Body of pancreas (tissue), 4 donors: Measurements from ENCODE around the gene EMILIN2. TPM values are rescaled to one million over a fixed set of nuclear protein-coding genes. Genes with fewer than 3 reads are reported as not detected.

Experiments
- ATAC-seq: fragments of 150-250 bp; one replicate; pipeline ENCODE4 v1.9.1; 2016
- DNase-seq, 4 donors: peaks; one replicate each; pipeline ENCODE4 v3.0.0-alpha.2; 2019
- H3K27ac ChIP-seq, 4 donors: fragments of 200-600 bp; sonication (generic); 1 replicate in 3 of 4; 2 replicates in 1 of 4; pipeline versions ENCODE4 v1.5.1 to v1.6.1; 2016 to 2019; ENCODE audit warnings: mild to moderate bottlenecking in 1 of 4, mixed read lengths in 1 of 4, moderate library complexity in 1 of 4
- H3K27me3 ChIP-seq, 2 donors: fragments of 200-600 bp; sonication (generic); one replicate each; pipeline ENCODE4 v1.6.0; 2016; ENCODE audit warnings: mild to moderate bottlenecking in 1 of 2
- H3K36me3 ChIP-seq, 2 donors: fragments of 200-600 bp; sonication (generic); replicated peaks in 1 of 2; 2 replicates each; pipeline ENCODE4 v1.5.1; 2016; ENCODE audit warnings: low read depth in 2 of 2; ENCODE audit not compliant: insufficient read depth in 1 of 2
- H3K4me1 ChIP-seq: fragments of 200-600 bp; sonication (generic); one replicate; pipeline ENCODE4 v1.6.0; 2016
- H3K4me3 ChIP-seq, 2 donors: fragments of 200-600 bp; sonication (generic); 1 replicate in 1 of 2; 2 replicates in 1 of 2; pipeline ENCODE4 v1.5.1; 2016 to 2019
- H3K9me3 ChIP-seq, 3 donors: fragments of 200-600 bp; sonication (generic); 1 replicate in 2 of 3; 2 replicates in 1 of 3; pipeline ENCODE4 v1.5.1; 2016
- CTCF ChIP-seq, 7 experiments: fragments of 450-650 bp in 4 of 7; fragments of 200-600 bp in 3 of 7; sonication (generic) in 3 of 7; IDR thresholded peaks; one replicate each; pipeline ENCODE4 v1.5.1; 2016 to 2019; ENCODE audit warnings: antibody characterized with exemption in 7 of 7
- POLR2A ChIP-seq, 3 donors: fragments of 450-650 bp; IDR thresholded peaks; one replicate each; pipeline ENCODE4 v1.6.1; 2016; ENCODE audit warnings: antibody characterized with exemption in 3 of 3, mild to moderate bottlenecking in 2 of 3
- WGBS, 2 donors: methylation state at CpG; one replicate each; pipeline ENCODE4 v1.1.5; 2017; 5-methylcytosine and 5-hydroxymethylcytosine counted together
- intact Hi-C: fragments of 100-400 bp; cut with DNase I; formaldehyde crosslinking; loops from one replicate; pipeline ENCODE4 v1.15.1; 2023
- total RNA-seq, 2 donors: library from RNA; depleted of rRNA; stranded (reverse); fragments of >200 nt; gene quantifications; one replicate each; pipeline ENCODE4 v1.1.0, GENCODE V29; 2016

Gene EMILIN2
- total RNA-seq, 2 donors from 2014 or later, result 2.0 to 3.1 TPM

GRCh38 chr18:2963048-2963447 is 116.2 kb downstream of the EMILIN2 start:
- intact Hi-C loops, result no loop called here
- no peak for TF ChIP-seq CTCF (IDR thresholded peaks at IDR 0.05)
- no peak for TF ChIP-seq POLR2A (IDR thresholded peaks at IDR 0.05)
- ATAC-seq, result no peak
- peaks cover 20% of the 10 kb centered on the region for H3K4me1 ChIP-seq
- H3K36me3 ChIP-seq, result no peaks in the 10 kb centered on the region
- 58 to 87% methylated on average over 3 of the region's 3 CpGs for WGBS, 2 donors
- H3K27me3 ChIP-seq, result no peaks in the 10 kb centered on the region
- H3K27ac ChIP-seq, result no peak overlapping the region
- H3K4me3 ChIP-seq, result no peak overlapping the region
- no peaks in the 10 kb centered on the region for H3K9me3 ChIP-seq
- no peak for DNase-seq

GRCh38 chr18:2964361-2965010 is 117.7 kb downstream of the EMILIN2 start:
- Histone ChIP-seq H3K4me3 (no peak overlapping the region), H3K36me3 (no peaks in the 10 kb centered on the region), H3K27ac (no peak overlapping the region), H3K27me3 (no peaks in the 10 kb centered on the region), H3K4me1 (peaks cover 11% of the 10 kb centered on the region), H3K9me3 (no peaks in the 10 kb centered on the region)
- intact Hi-C loops, result no loop called here
- no peak for ATAC-seq
- DNase-seq, result no peak
- 91 to 96% methylated on average over 8 of the region's 8 CpGs for WGBS, 2 donors
- TF ChIP-seq POLR2A (IDR thresholded peaks at IDR 0.05) (no peak), CTCF (IDR thresholded peaks at IDR 0.05) (no peak)

Other genes with a start within 250 kb of the EMILIN2 start
- 100 to 1,000 TPM in 1 of 2 donors, 10 to 100 TPM in 1; 56.0 to 100 TPM for gene SMCHD1, start 191.3 kb upstream of the EMILIN2 start, total RNA-seq
- gene LPIN2, start 166.1 kb downstream of the EMILIN2 start, total RNA-seq, result 10 to 100 TPM; 10.9 to 35.3 TPM